ENCODE results near the gene NDUFAF3. TPM values are rescaled to one million over a fixed set of nuclear protein-coding genes. Genes with fewer than 3 reads are reported as not detected.

The NDUFAF3 gene
- total RNA-seq, 1 experiment from 2014 or later: 91.0 TPM

DNA sequence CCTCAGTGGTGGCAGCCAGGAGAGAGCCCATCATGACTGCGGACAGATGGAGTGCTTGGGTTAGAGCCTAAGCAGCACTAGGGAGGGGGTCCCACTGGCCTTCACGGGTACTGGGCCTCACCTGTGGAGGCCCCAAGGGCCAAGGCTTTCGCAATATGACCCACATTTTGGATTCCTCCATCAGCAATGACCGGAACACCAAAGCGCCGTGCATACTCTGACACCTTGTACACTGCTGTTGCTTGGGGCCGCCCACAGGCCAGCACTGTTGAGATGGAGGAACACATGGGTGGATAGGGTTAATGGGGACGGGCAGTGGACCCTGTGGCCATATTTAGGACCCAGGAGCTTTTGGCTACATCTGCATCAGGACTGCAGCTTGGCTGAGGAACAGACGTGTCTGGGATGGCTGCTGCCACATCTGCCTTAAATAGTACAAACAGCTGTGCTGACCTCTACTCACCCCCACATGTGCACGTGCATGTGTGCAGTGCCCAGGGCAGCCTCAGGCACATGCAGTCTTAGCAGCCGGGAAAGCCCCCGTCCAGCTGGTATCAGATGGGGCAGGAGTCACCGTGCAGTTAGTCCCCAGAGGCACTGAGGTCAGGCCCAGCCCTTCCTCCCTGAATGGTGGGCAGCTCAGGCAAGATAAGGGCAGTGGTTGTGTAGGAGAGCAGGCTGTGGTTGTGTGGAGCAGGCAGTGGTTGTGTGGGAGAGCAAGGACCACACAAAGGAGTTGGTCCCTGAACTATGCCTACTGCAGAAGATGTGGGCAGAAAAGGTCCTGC is 3.3 kb downstream of the NDUFAF3 start:
- POLR2A ChIA-PET: interaction anchor here (0.5 to 2.5 kb wide), 2 partner anchors 18 to 108 kb away, joined by 4 to 8 read pairs; partner anchors contain the start of gene WDR6
- no peak for DNase-seq (ENCODE audit: low read depth, low spot score)
- ATAC-seq: no peak
- peaks cover 86% of the 10 kb centered on the region for H3K79me2 ChIP-seq (ENCODE audit: insufficient read depth, low read length)
- no peaks in the 10 kb centered on the region for H3K9me3 ChIP-seq (ENCODE audit: control insufficient read depth in 1 of 2, insufficient read depth in 1 of 2, low read depth in 1 of 2, low read length in 2 of 2)
- TF ChIP-seq EZH2phosphoT487 (IDR thresholded peaks at IDR 0.05; ENCODE audit: borderline replicate concordance): no peak
- TF ChIP-seq EGR1 (IDR thresholded peaks at IDR 0.05; ENCODE audit: low read depth): no peak
- TF ChIP-seq, protein P1, sequence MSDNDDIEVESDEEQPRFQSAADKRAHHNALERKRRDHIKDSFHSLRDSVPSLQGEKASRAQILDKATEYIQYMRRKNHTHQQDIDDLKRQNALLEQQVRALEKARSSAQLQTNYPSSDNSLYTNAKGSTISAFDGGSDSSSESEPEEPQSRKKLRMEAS (IDR thresholded peaks at IDR 0.05): no peak
- TF ChIP-seq POLR2A (IDR thresholded peaks at IDR 0.05; ENCODE audit: borderline replicate concordance, extremely low read depth, insufficient read depth, insufficient read length): peak; percentile 3
- TF ChIP-seq SP1 (IDR thresholded peaks at IDR 0.05; ENCODE audit: low read depth): no peak
- peak; percentile 10; the same call in 1 of the 2 replicates for TF ChIP-seq POLR2AphosphoS5 (IDR thresholded peaks at IDR 0.05; ENCODE audit: low read depth, low read length)
- H3K4me1 ChIP-seq (ENCODE audit: control insufficient read depth in 1 of 2, insufficient read depth in 2 of 2, low read length in 2 of 2): peaks cover 9 to 54% of the 10 kb centered on the region in 2 experiments; a peak in 3 of 4 replicates
- no peaks in the 10 kb centered on the region for H3K9me2 ChIP-seq (ENCODE audit: insufficient read depth)
- 0 out of 2 replicates have a peak overlapping the region, but pooled peaks have one; percentile 1 for H3K4me2 ChIP-seq (ENCODE audit: low read length)
- H3K27ac ChIP-seq (ENCODE audit: low read depth, low read length): peak overlapping the region; percentile 22
- BruUV-seq (replicated peaks): no TSS peak
- no peaks in the 10 kb centered on the region for H3K27me3 ChIP-seq (ENCODE audit: insufficient read depth, low read length)
- CTCF ChIA-PET: no interaction called here
- peaks cover 18 to 54% of the 10 kb centered on the region in 2 experiments; a peak in 3 of 4 replicates for H3K36me3 ChIP-seq (ENCODE audit: control insufficient read depth in 1 of 2, insufficient read depth in 2 of 2, low read length in 2 of 2)
- H2AFZ ChIP-seq (ENCODE audit: low read depth, low read length, poor library complexity, severe bottlenecking): no peak overlapping the region
- intact Hi-C loops (cut with micrococcal nuclease): no loop called here
- RAD21 ChIA-PET (ENCODE audit: low non-redundant PET in 1 of 2, low total read pairs in 2 of 2, uncharacterized antibody in 2 of 2, unreplicated experiment in 2 of 2): no interaction called here
- no peak overlapping the region; the same call in 1 of the 2 replicates for H3K9ac ChIP-seq (ENCODE audit: low read length)
- no peak overlapping the region for H3K4me3 ChIP-seq (replicated peaks in 1 of 2; ENCODE audit: low read depth in 1 of 2, low read length in 2 of 2)
- peaks cover 4% of the 10 kb centered on the region; the same call in 1 of the 2 replicates for H4K20me1 ChIP-seq (ENCODE audit: insufficient read depth)

DNA sequence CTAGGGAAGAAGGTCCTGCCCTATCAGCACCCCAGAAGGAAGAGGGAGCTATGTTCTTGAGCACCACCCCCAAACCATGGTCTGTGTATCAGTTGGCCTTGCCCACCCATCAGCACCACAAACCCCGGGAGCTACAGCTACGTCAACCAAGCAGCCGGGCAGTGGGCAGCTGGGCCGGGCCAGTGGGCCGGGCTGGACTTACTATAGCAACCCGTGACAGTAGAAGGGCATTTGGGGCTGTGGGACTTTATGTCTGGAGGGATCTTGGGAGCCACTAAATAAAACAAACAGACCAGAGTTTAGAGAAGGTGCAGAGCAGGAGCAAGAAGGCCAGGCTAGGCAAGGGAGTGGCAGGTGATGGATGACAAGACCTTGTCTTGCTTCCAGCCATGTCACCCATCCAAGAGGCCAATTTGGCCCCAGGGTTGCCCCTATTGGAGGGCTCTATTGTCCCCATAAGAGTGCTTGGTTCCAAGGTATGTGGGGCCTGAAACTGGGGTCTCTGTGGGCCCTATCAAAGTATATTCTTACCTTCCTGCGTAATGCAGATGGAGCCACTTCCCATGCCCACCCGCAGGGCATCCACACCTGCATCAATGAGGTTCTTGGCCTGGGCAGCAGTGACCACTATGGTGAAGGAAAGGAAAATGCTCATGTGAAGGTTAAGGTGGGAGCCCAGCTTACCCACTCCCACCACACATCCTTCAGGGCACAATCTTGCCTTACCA is 4.0 kb downstream of the NDUFAF3 start:
- Histone ChIP-seq H3K79me2 (ENCODE audit: insufficient read depth, low read length) (peaks cover 78% of the 10 kb centered on the region), H3K4me1 (ENCODE audit: control insufficient read depth in 1 of 2, insufficient read depth in 2 of 2, low read length in 2 of 2) (peaks cover 9 to 53% of the 10 kb centered on the region in 2 experiments; a peak in 3 of 4 replicates), H3K9me2 (ENCODE audit: insufficient read depth) (no peaks in the 10 kb centered on the region), H3K4me2 (ENCODE audit: low read length) (0 out of 2 replicates have a peak overlapping the region, but pooled peaks have one; percentile 1), H4K20me1 (ENCODE audit: insufficient read depth) (peaks cover 4% of the 10 kb centered on the region; the same call in 1 of the 2 replicates), H3K27ac (ENCODE audit: low read depth, low read length) (peak overlapping the region; percentile 22; the same call in 1 of the 2 replicates), H3K9ac (ENCODE audit: low read length) (no peak overlapping the region), H3K4me3 (replicated peaks in 1 of 2; ENCODE audit: low read depth in 1 of 2, low read length in 2 of 2) (no peak overlapping the region), H3K36me3 (ENCODE audit: control insufficient read depth in 1 of 2, insufficient read depth in 2 of 2, low read length in 2 of 2) (peaks cover 18 to 59% of the 10 kb centered on the region in 2 experiments; a peak in 3 of 4 replicates), H3K27me3 (ENCODE audit: insufficient read depth, low read length) (no peaks in the 10 kb centered on the region), H3K9me3 (ENCODE audit: control insufficient read depth in 1 of 2, insufficient read depth in 1 of 2, low read depth in 1 of 2, low read length in 2 of 2) (no peaks in the 10 kb centered on the region), H2AFZ (ENCODE audit: low read depth, low read length, poor library complexity, severe bottlenecking) (no peak overlapping the region)
- BruUV-seq (replicated peaks): no TSS peak
- no peak for DNase-seq (ENCODE audit: low read depth, low spot score)
- intact Hi-C loops (cut with micrococcal nuclease): no loop called here
- ATAC-seq: no peak
- TF ChIP-seq EZH2 (IDR thresholded peaks at IDR 0.05) (no peak), FOSL1 (IDR thresholded peaks at IDR 0.05; ENCODE audit: low read depth) (no peak), POLR2A (IDR thresholded peaks at IDR 0.05; ENCODE audit: borderline replicate concordance, extremely low read depth, insufficient read depth, insufficient read length) (peak; percentile 22), SRF (IDR thresholded peaks at IDR 0.05; ENCODE audit: low read depth) (no peak), SP1 (IDR thresholded peaks at IDR 0.05; ENCODE audit: low read depth) (no peak), ELF1 (IDR thresholded peaks at IDR 0.05; ENCODE audit: borderline replicate concordance, low read depth) (no peak)
- TF ChIP-seq, protein P2, sequence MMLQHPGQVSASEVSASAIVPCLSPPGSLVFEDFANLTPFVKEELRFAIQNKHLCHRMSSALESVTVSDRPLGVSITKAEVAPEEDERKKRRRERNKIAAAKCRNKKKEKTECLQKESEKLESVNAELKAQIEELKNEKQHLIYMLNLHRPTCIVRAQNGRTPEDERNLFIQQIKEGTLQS (IDR thresholded peaks at IDR 0.05): no peak
- TF ChIP-seq, protein P1 (IDR thresholded peaks at IDR 0.05): no peak
- CTCF ChIA-PET: no interaction called here
- RAD21 ChIA-PET (ENCODE audit: low non-redundant PET in 1 of 2, low total read pairs in 2 of 2, uncharacterized antibody in 2 of 2, unreplicated experiment in 2 of 2): no interaction called here
- POLR2A ChIA-PET: interaction anchor here (2.5 kb wide), 1 partner anchor 19 kb away, joined by 8 read pairs; the partner anchor contains the start of gene WDR6

Measured in HCT116 (cell line).